ENCODE data around the gene DDRGK1. TPM values are rescaled to one million over a fixed set of nuclear protein-coding genes. Genes with fewer than 3 reads are reported as not detected.

DDRGK1 gene
- polyA plus RNA-seq, 2 of the 4 experiments (the other 2 are of a cell fraction): 87.4 to 120 TPM

DNA sequence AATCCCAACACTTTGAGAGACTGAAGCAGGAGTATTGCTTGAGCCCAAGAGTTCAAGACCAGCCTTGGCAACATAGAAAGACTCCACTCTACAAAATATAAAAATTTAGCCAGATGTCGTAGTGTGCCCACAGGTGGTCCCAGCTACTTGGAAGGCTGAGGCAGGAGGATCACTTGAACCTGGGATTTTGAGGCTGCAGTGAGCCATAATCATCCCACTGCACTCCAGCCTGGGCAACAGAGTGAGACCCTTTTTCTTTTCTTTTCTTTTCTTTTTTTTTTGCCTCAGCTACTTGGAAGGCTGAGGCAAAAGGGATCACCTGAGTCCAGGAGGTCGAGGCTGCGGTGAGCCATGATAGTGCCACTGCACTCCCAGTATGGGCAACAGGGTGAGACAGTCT is 62.7 kb downstream of the DDRGK1 start (continued):
- TF ChIP-seq CHD4 (IDR thresholded peaks at IDR 0.05; ENCODE audit: borderline replicate concordance) (no peak), TFCP2L1 (CRISPR knock-in tag; IDR thresholded peaks at IDR 0.05) (no peak), MAFK (IDR thresholded peaks at IDR 0.05; ENCODE audit: partially characterized antibody) (no peak), ESRRA (IDR thresholded peaks at IDR 0.05; ENCODE audit: borderline replicate concordance, low read length) (no peak), CEBPB (IDR thresholded peaks at IDR 0.05) (no peak), EHF (CRISPR knock-in tag; IDR thresholded peaks at IDR 0.05) (no peak), CHD2 (IDR thresholded peaks at IDR 0.05; ENCODE audit: low read length, partially characterized antibody) (no peak)

Other genes with a start within 250 kb of the DDRGK1 start
- not detected in 2 replicates for gene GNRH2, start 161.1 kb downstream of the DDRGK1 start, polyA plus RNA-seq (2011; rRNA removed)
- gene GNRH2, start 161.1 kb downstream of the DDRGK1 start, polyA plus RNA-seq (2017; fragmentation: RNase III; extraction: RNeasy Plus Mini Kit Qiagen cat#74134 plus additional on column Dnase treatment): 0.12 to 0.20 TPM in 2 of 3 replicates, not detected in the other
- 69.4 and 71.3 TPM in 2 replicates for gene MRPS26, start 158.6 kb downstream of the DDRGK1 start, polyA plus RNA-seq (2011; rRNA removed)
- gene MRPS26, start 158.6 kb downstream of the DDRGK1 start, polyA plus RNA-seq (2017; fragmentation: RNase III; extraction: RNeasy Plus Mini Kit Qiagen cat#74134 plus additional on column Dnase treatment): 106 to 111 TPM (median 107 TPM) in 3 replicates
- gene OXT, start 133.1 kb downstream of the DDRGK1 start, polyA plus RNA-seq (2011; rRNA removed): not detected in 2 replicates
- gene OXT, start 133.1 kb downstream of the DDRGK1 start, polyA plus RNA-seq (2017; fragmentation: RNase III; extraction: RNeasy Plus Mini Kit Qiagen cat#74134 plus additional on column Dnase treatment): not detected in 3 replicates
- not detected in 2 replicates for gene AVP, start 120.0 kb downstream of the DDRGK1 start, polyA plus RNA-seq (2011; rRNA removed)
- gene AVP, start 120.0 kb downstream of the DDRGK1 start, polyA plus RNA-seq (2017; fragmentation: RNase III; extraction: RNeasy Plus Mini Kit Qiagen cat#74134 plus additional on column Dnase treatment): not detected in 3 replicates
- gene FASTKD5, start 44.8 kb downstream of the DDRGK1 start, polyA plus RNA-seq (2011; rRNA removed): 39.5 and 43.4 TPM in 2 replicates
- 33.0 to 36.4 TPM (median 33.9 TPM) in 3 replicates for gene FASTKD5, start 44.8 kb downstream of the DDRGK1 start, polyA plus RNA-seq (2017; fragmentation: RNase III; extraction: RNeasy Plus Mini Kit Qiagen cat#74134 plus additional on column Dnase treatment)
- 3.4 and 4.3 TPM in 2 replicates for gene UBOX5, start 44.8 kb downstream of the DDRGK1 start, polyA plus RNA-seq (2011; rRNA removed)
- 4.0 to 5.3 TPM (median 4.2 TPM) in 3 replicates for gene UBOX5, start 44.8 kb downstream of the DDRGK1 start, polyA plus RNA-seq (2017; fragmentation: RNase III; extraction: RNeasy Plus Mini Kit Qiagen cat#74134 plus additional on column Dnase treatment)
- 3.8 and 5.3 TPM in 2 replicates for gene LZTS3, start 31.1 kb downstream of the DDRGK1 start, polyA plus RNA-seq (2011; rRNA removed)
- gene LZTS3, start 31.1 kb downstream of the DDRGK1 start, polyA plus RNA-seq (2017; fragmentation: RNase III; extraction: RNeasy Plus Mini Kit Qiagen cat#74134 plus additional on column Dnase treatment): 2.8 to 4.2 TPM (median 3.8 TPM) in 3 replicates
- gene ITPA, start 4.8 kb upstream of the DDRGK1 start, polyA plus RNA-seq (2011; rRNA removed): 54.0 and 55.9 TPM in 2 replicates
- 102 to 106 TPM (median 103 TPM) in 3 replicates for gene ITPA, start 4.8 kb upstream of the DDRGK1 start, polyA plus RNA-seq (2017; fragmentation: RNase III; extraction: RNeasy Plus Mini Kit Qiagen cat#74134 plus additional on column Dnase treatment)
- gene SLC4A11, start 34.5 kb upstream of the DDRGK1 start, polyA plus RNA-seq (2011; rRNA removed): 2.0 and 3.6 TPM in 2 replicates
- gene SLC4A11, start 34.5 kb upstream of the DDRGK1 start, polyA plus RNA-seq (2017; fragmentation: RNase III; extraction: RNeasy Plus Mini Kit Qiagen cat#74134 plus additional on column Dnase treatment): 6.5 to 14.0 TPM (median 10.7 TPM) in 3 replicates
- 7.5 and 8.2 TPM in 2 replicates for gene DNAAF9, start 203.0 kb upstream of the DDRGK1 start, polyA plus RNA-seq (2011; rRNA removed)
- gene DNAAF9, start 203.0 kb upstream of the DDRGK1 start, polyA plus RNA-seq (2017; fragmentation: RNase III; extraction: RNeasy Plus Mini Kit Qiagen cat#74134 plus additional on column Dnase treatment): 4.3 to 6.2 TPM (median 4.9 TPM) in 3 replicates